Activated naive CD8-positive, alpha-beta T cell treated with anti-CD3 and anti-CD28 coated beads, Interleukin-2, amount 50 U/mL, for 24 hours (primary cell): Measurements from ENCODE around the gene CDH1.
"Not testable (repeated sequence)": the region's sequence is repeated elsewhere in the genome, so short reads cannot be mapped to it uniquely, and the experiment has no call there.

Experiments
- ATAC-seq: fragments of 150-1000 bp; cut with Tn5 transposase; one replicate; pipeline ENCODE4 v1.10.0; 2021
- DNase-seq: peaks from one replicate; pipeline ENCODE4 v3.0.0; 2021
- H3K27ac Mint-ChIP-seq: one replicate; pipeline ENCODE4 v1.8.0; 2021; ENCODE audit warnings: mild to moderate bottlenecking, mixed read lengths
- H3K27me3 Mint-ChIP-seq: one replicate; pipeline ENCODE4 v1.8.0; 2021; ENCODE audit warnings: mixed read lengths
- H3K36me3 Mint-ChIP-seq: one replicate; pipeline ENCODE4 v1.8.0; 2021; ENCODE audit warnings: low read depth, mixed read lengths
- H3K4me1 Mint-ChIP-seq: one replicate; pipeline ENCODE4 v1.8.0; 2021; ENCODE audit warnings: mixed read lengths
- H3K4me3 Mint-ChIP-seq: one replicate; pipeline ENCODE4 v1.8.0; 2021; ENCODE audit warnings: mild to moderate bottlenecking, moderate library complexity, mixed read lengths
- H3K9me3 Mint-ChIP-seq: one replicate; pipeline ENCODE4 v1.8.0; 2021; ENCODE audit warnings: mixed read lengths

Gene CDH1

GRCh38 chr16:68784721-68785120 is 47.6 kb downstream of the CDH1 start:
- DNase-seq (no peak), ATAC-seq (no peak)
- H3K9me3 Mint-ChIP-seq, result no peaks in the 10 kb centered on the region
- H3K4me1 Mint-ChIP-seq, result peaks cover 10% of the 10 kb centered on the region
- peaks cover 8% of the 10 kb centered on the region for H3K27me3 Mint-ChIP-seq
- H3K4me3 Mint-ChIP-seq, result no peak overlapping the region
- H3K36me3 Mint-ChIP-seq, result no peaks in the 10 kb centered on the region
- no peak overlapping the region for H3K27ac Mint-ChIP-seq

GRCh38 chr16:68785715-68786114 is 48.6 kb downstream of the CDH1 start:
- DNase-seq, result no peak
- ATAC-seq, result no peak
- H3K4me1 Mint-ChIP-seq, result peaks cover 10% of the 10 kb centered on the region

GRCh38 chr16:68786685-68787418 is 49.8 kb downstream of the CDH1 start:
- Mint-ChIP-seq H3K4me1 (peaks cover 8% of the 10 kb centered on the region), H3K36me3 (no peaks in the 10 kb centered on the region), H3K27me3 (peaks cover 7% of the 10 kb centered on the region), H3K27ac (no peak overlapping the region), H3K4me3 (no peak overlapping the region), H3K9me3 (no peaks in the 10 kb centered on the region)
- ATAC-seq (no peak), DNase-seq (no peak)

More at GRCh38 chr16:68785715-68786114, 48.6 kb downstream of the CDH1 start:
- H3K4me3 Mint-ChIP-seq, result no peak overlapping the region
- H3K36me3 Mint-ChIP-seq, result no peaks in the 10 kb centered on the region
- H3K9me3 Mint-ChIP-seq, result no peaks in the 10 kb centered on the region
- no peak overlapping the region for H3K27ac Mint-ChIP-seq
- peaks cover 7% of the 10 kb centered on the region for H3K27me3 Mint-ChIP-seq

- H3K4me1 Mint-ChIP-seq, H3K27ac Mint-ChIP-seq, H3K36me3 Mint-ChIP-seq, DNase-seq, H3K9me3 Mint-ChIP-seq, ATAC-seq, H3K4me3 Mint-ChIP-seq, H3K27me3 Mint-ChIP-seq: not testable (repeated sequence)
Measured at GRCh38 chr16:68787419-68787807, 50.3 kb downstream of the CDH1 start.

GRCh38 chr16:68790130-68790761 is 53.2 kb downstream of the CDH1 start:
- Mint-ChIP-seq H3K4me3 (no peak overlapping the region), H3K36me3 (no peaks in the 10 kb centered on the region), H3K27ac (no peak overlapping the region), H3K27me3 (peaks cover 6% of the 10 kb centered on the region), H3K4me1 (no peaks in the 10 kb centered on the region), H3K9me3 (no peaks in the 10 kb centered on the region)
- no peak for ATAC-seq
- no peak for DNase-seq

- Mint-ChIP-seq H3K27me3 (peaks cover 6% of the 10 kb centered on the region), H3K9me3 (no peaks in the 10 kb centered on the region), H3K27ac (no peak overlapping the region), H3K4me1 (no peaks in the 10 kb centered on the region), H3K4me3 (no peak overlapping the region), H3K36me3 (no peaks in the 10 kb centered on the region)
- no peak for DNase-seq
- ATAC-seq, result no peak
Measured at GRCh38 chr16:68790944-68791343, 53.9 kb downstream of the CDH1 start.

- Mint-ChIP-seq H3K9me3 (no peaks in the 10 kb centered on the region), H3K36me3 (no peaks in the 10 kb centered on the region), H3K27ac (no peak overlapping the region), H3K4me1 (no peaks in the 10 kb centered on the region), H3K4me3 (no peak overlapping the region), H3K27me3 (peaks cover 4% of the 10 kb centered on the region)
- DNase-seq (no peak), ATAC-seq (no peak)
Measured at GRCh38 chr16:68792465-68793324, 55.6 kb downstream of the CDH1 start.

GRCh38 chr16:68793401-68793857 is 56.3 kb downstream of the CDH1 start:
- Mint-ChIP-seq H3K9me3 (no peaks in the 10 kb centered on the region), H3K36me3 (no peaks in the 10 kb centered on the region), H3K4me1 (no peaks in the 10 kb centered on the region), H3K4me3 (no peak overlapping the region), H3K27me3 (peaks cover 4% of the 10 kb centered on the region), H3K27ac (no peak overlapping the region)
- DNase-seq (no peak), ATAC-seq (no peak)

- Mint-ChIP-seq H3K4me1 (peaks cover 9% of the 10 kb centered on the region), H3K27ac (no peak overlapping the region), H3K4me3 (no peak overlapping the region), H3K36me3 (no peaks in the 10 kb centered on the region), H3K27me3 (no peaks in the 10 kb centered on the region), H3K9me3 (no peaks in the 10 kb centered on the region)
- ATAC-seq, result no peak
- DNase-seq, result no peak
Measured at GRCh38 chr16:68798398-68798797, 61.3 kb downstream of the CDH1 start.

GRCh38 chr16:68800257-68800875 is 63.3 kb downstream of the CDH1 start:
- H3K4me1 Mint-ChIP-seq, result peaks cover 9% of the 10 kb centered on the region
- peaks cover 2% of the 10 kb centered on the region for H3K27me3 Mint-ChIP-seq
- H3K27ac Mint-ChIP-seq, result no peak overlapping the region
- H3K9me3 Mint-ChIP-seq, result no peaks in the 10 kb centered on the region
- peak; percentile 59 for ATAC-seq
- no peak overlapping the region for H3K4me3 Mint-ChIP-seq
- peak; percentile 51 for DNase-seq
- no peaks in the 10 kb centered on the region for H3K36me3 Mint-ChIP-seq

- H3K36me3 Mint-ChIP-seq, result no peaks in the 10 kb centered on the region
- H3K27me3 Mint-ChIP-seq, result peaks cover 2% of the 10 kb centered on the region
- H3K9me3 Mint-ChIP-seq, result no peaks in the 10 kb centered on the region
- DNase-seq (no peak), ATAC-seq (no peak)
- H3K4me3 Mint-ChIP-seq, result no peak overlapping the region
- no peak overlapping the region for H3K27ac Mint-ChIP-seq
- peaks cover 9% of the 10 kb centered on the region for H3K4me1 Mint-ChIP-seq
Measured at GRCh38 chr16:68802190-68802589, 65.1 kb downstream of the CDH1 start.

GRCh38 chr16:68806422-68806821 is 69.3 kb downstream of the CDH1 start:
- ATAC-seq, result no peak

GRCh38 chr16:68806981-68807380 is 69.9 kb downstream of the CDH1 start:
- ATAC-seq, result no peak
- H3K36me3 Mint-ChIP-seq, result no peaks in the 10 kb centered on the region
- H3K27me3 Mint-ChIP-seq, result peaks cover 4% of the 10 kb centered on the region
- DNase-seq, result no peak
- H3K27ac Mint-ChIP-seq, result no peak overlapping the region
- no peak overlapping the region for H3K4me3 Mint-ChIP-seq
- H3K9me3 Mint-ChIP-seq, result no peaks in the 10 kb centered on the region
- no peaks in the 10 kb centered on the region for H3K4me1 Mint-ChIP-seq

More at GRCh38 chr16:68806422-68806821, 69.3 kb downstream of the CDH1 start:
- H3K9me3 Mint-ChIP-seq, result no peaks in the 10 kb centered on the region
- H3K4me1 Mint-ChIP-seq, result peaks cover 3% of the 10 kb centered on the region
- H3K4me3 Mint-ChIP-seq, result no peak overlapping the region
- no peaks in the 10 kb centered on the region for H3K36me3 Mint-ChIP-seq
- H3K27ac Mint-ChIP-seq, result no peak overlapping the region
- no peak for DNase-seq
- peaks cover 4% of the 10 kb centered on the region for H3K27me3 Mint-ChIP-seq

- no peaks in the 10 kb centered on the region for H3K4me1 Mint-ChIP-seq
- no peak for DNase-seq
- H3K4me3 Mint-ChIP-seq, result no peak overlapping the region
- H3K27me3 Mint-ChIP-seq, result peaks cover 2% of the 10 kb centered on the region
- no peak overlapping the region for H3K27ac Mint-ChIP-seq
- ATAC-seq, result no peak
- no peaks in the 10 kb centered on the region for H3K36me3 Mint-ChIP-seq
- H3K9me3 Mint-ChIP-seq, result no peaks in the 10 kb centered on the region
Measured at GRCh38 chr16:68814516-68814915, 77.4 kb downstream of the CDH1 start.
